ENCODE measurements around the gene CAMK1D. TPM values are rescaled to one million over a fixed set of nuclear protein-coding genes. Genes with fewer than 3 reads are reported as not detected.
A peak's percentile ranks its signal among the peaks of the same experiment; 100 is the strongest.
"Not testable (repeated sequence)": the region's sequence is repeated elsewhere in the genome, so short reads cannot be mapped to it uniquely, and the experiment has no call there.

CAMK1D gene
- total and polyA plus RNA-seq, 8 donors: 1.4 to 26.9 (median 3.9) TPM

GRCh38 chr10:12741360-12741804 lies 392.0 kb downstream of the CAMK1D start:
- Histone ChIP-seq H3K9me3 (no peaks in the 10 kb centered on the region), H3K36me3 (no peaks in the 10 kb centered on the region), H3K4me1 (peaks cover 0 to 5% (median 0%) of the 10 kb centered on the region in 4 donors), H3K4me3 (no peak overlapping the region), H3K27me3 (no peaks in the 10 kb centered on the region), H3K27ac (peak overlapping the region in 3 of 5 donors; percentile 9 to 64 (median 46))
- DNase-seq: peak in 1 of 2 donors; percentile 55
- no peak for TF ChIP-seq POLR2AphosphoS5 (IDR thresholded peaks at IDR 0.05)
- no peak for TF ChIP-seq EP300 (IDR thresholded peaks at IDR 0.05)
- no peak for TF ChIP-seq POLR2A (IDR thresholded peaks at IDR 0.05)
- TF ChIP-seq CTCF (IDR thresholded peaks at IDR 0.05): no peak
- intact Hi-C loops (cut with DNase I; ENCODE audit: low total_unique reads): no loop called here
- WGBS, 5 donors: 54 to 86% (median 80%) methylated on average over 8 of the region's 8 CpGs

GRCh38 chr10:12742771-12743170 lies 393.4 kb downstream of the CAMK1D start:
- H3K36me3 ChIP-seq: no peaks in the 10 kb centered on the region
- H3K27ac ChIP-seq: peak overlapping the region in 1 of 5 donors; percentile 64
- TF ChIP-seq POLR2AphosphoS5 (IDR thresholded peaks at IDR 0.05) (no peak), CTCF (IDR thresholded peaks at IDR 0.05) (no peak), POLR2A (IDR thresholded peaks at IDR 0.05) (no peak), EP300 (IDR thresholded peaks at IDR 0.05) (no peak)
- no peak overlapping the region for H3K4me3 ChIP-seq
- intact Hi-C loops (cut with DNase I; ENCODE audit: low total_unique reads): no loop called here
- H3K4me1 ChIP-seq: peaks cover 0 to 5% (median 0%) of the 10 kb centered on the region in 4 donors
- 87 to 96% (median 88%) methylated on average over 10 of the region's 10 CpGs for WGBS, 5 donors
- no peaks in the 10 kb centered on the region for H3K9me3 ChIP-seq
- DNase-seq: no peak
- H3K27me3 ChIP-seq: no peaks in the 10 kb centered on the region

GRCh38 chr10:12743466-12743865 lies 394.1 kb downstream of the CAMK1D start:
- H3K36me3 ChIP-seq; H3K9me3 ChIP-seq; H3K4me3 ChIP-seq; H3K27ac ChIP-seq; intact Hi-C loops (cut with DNase I; ENCODE audit: low total_unique reads); DNase-seq; H3K4me1 ChIP-seq; H3K27me3 ChIP-seq: not testable (repeated sequence)
- 47 to 78% (median 70%) methylated on average over 3 of the region's 3 CpGs for WGBS, 5 donors

- H3K4me1 ChIP-seq: peaks cover 0 to 5% (median 0%) of the 10 kb centered on the region in 4 donors
- no peak for DNase-seq
- 88 to 89% (median 89%) methylated on average over 4 of the region's 4 CpGs for WGBS, 5 donors
- H3K4me3 ChIP-seq: no peak overlapping the region
- H3K9me3 ChIP-seq: no peaks in the 10 kb centered on the region
- H3K27ac ChIP-seq: no peak overlapping the region
- TF ChIP-seq CTCF (IDR thresholded peaks at IDR 0.05) (no peak), POLR2AphosphoS5 (IDR thresholded peaks at IDR 0.05) (no peak)
- intact Hi-C loops (cut with DNase I; ENCODE audit: low total_unique reads): no loop called here
- no peaks in the 10 kb centered on the region for H3K27me3 ChIP-seq
- no peaks in the 10 kb centered on the region for H3K36me3 ChIP-seq
Measured at GRCh38 chr10:12743941-12744340, 394.6 kb downstream of the CAMK1D start.

GRCh38 chr10:12748186-12748585 lies 398.8 kb downstream of the CAMK1D start:
- H3K27ac ChIP-seq: no peak overlapping the region
- WGBS, 5 donors: 58 to 81% (median 73%) methylated on average over 4 of the region's 4 CpGs
- no peak for DNase-seq
- no peaks in the 10 kb centered on the region for H3K36me3 ChIP-seq
- H3K27me3 ChIP-seq: no peaks in the 10 kb centered on the region
- intact Hi-C loops (cut with DNase I; ENCODE audit: low total_unique reads): no loop called here
- TF ChIP-seq POLR2AphosphoS5 (IDR thresholded peaks at IDR 0.05): no peak
- no peak for TF ChIP-seq POLR2A (IDR thresholded peaks at IDR 0.05)
- no peak for TF ChIP-seq EP300 (IDR thresholded peaks at IDR 0.05)
- TF ChIP-seq CTCF (IDR thresholded peaks at IDR 0.05): no peak
- no peaks in the 10 kb centered on the region for H3K4me1 ChIP-seq
- H3K9me3 ChIP-seq: no peaks in the 10 kb centered on the region
- no peak overlapping the region for H3K4me3 ChIP-seq

Data from stomach (tissue), 9 donors.